IPS-NIHi11 (cell line): ENCODE measurements around the gene PCED1A.

Experiments used
- DNase-seq: peaks from one replicate; pipeline ENCODE4 v3.0.0; 2012; ENCODE audit warnings: mixed read lengths, low spot score

Gene PCED1A

GRCh38 chr20:2804041-2804828 is 36.2 kb downstream of the PCED1A start:
- DNase-seq, result no peak

- DNase-seq, result no peak
These were observed 39.1 kb downstream of the PCED1A start for GRCh38 chr20:2801286-2801728.

- peak; percentile 90 for DNase-seq
These were observed 39.8 kb downstream of the PCED1A start, which contains the start of gene CPXM1 for GRCh38 chr20:2800521-2801285. Gene CPXM1 (minus strand): TSS chr20:2800627. CDS start chr20:2800572, 55 bp downstream.

- peak; percentile 60 for DNase-seq
These were observed 40.6 kb downstream of the PCED1A start for GRCh38 chr20:2799688-2800520.

GRCh38 chr20:2799271-2799670 is 41.2 kb downstream of the PCED1A start:
- DNase-seq, result no peak

GRCh38 chr20:2798814-2799213 is 41.6 kb downstream of the PCED1A start:
- DNase-seq, result peak; percentile 84

GRCh38 chr20:2798095-2798805 is 42.2 kb downstream of the PCED1A start:
- no peak for DNase-seq

GRCh38 chr20:2797136-2797983 is 43.1 kb downstream of the PCED1A start:
- DNase-seq, result no peak

GRCh38 chr20:2796011-2796660 is 44.3 kb downstream of the PCED1A start:
- DNase-seq, result no peak

GRCh38 chr20:2795451-2795850 is 45.0 kb downstream of the PCED1A start:
- no peak for DNase-seq

- DNase-seq, result no peak
These were observed 45.5 kb downstream of the PCED1A start for GRCh38 chr20:2794866-2795447.

GRCh38 chr20:2794202-2794748 is 46.2 kb downstream of the PCED1A start:
- no peak for DNase-seq

GRCh38 chr20:2793471-2793870 is 47.0 kb downstream of the PCED1A start:
- DNase-seq, result no peak
